SIG-M5 treated with dmso at 0.1 percent for 504 hours (cell line): ENCODE measurements around the gene TRIM69.
"Not testable (repeated sequence)": the region's sequence is repeated elsewhere in the genome, so short reads cannot be mapped to it uniquely, and the experiment has no call there.

Experiments
- DNase-seq: peaks from one replicate; lab custom pipeline; 2025; ENCODE audit not compliant: unreplicated experiment; lab: John Stamatoyannopoulos, UW

TRIM69 gene

DNA sequence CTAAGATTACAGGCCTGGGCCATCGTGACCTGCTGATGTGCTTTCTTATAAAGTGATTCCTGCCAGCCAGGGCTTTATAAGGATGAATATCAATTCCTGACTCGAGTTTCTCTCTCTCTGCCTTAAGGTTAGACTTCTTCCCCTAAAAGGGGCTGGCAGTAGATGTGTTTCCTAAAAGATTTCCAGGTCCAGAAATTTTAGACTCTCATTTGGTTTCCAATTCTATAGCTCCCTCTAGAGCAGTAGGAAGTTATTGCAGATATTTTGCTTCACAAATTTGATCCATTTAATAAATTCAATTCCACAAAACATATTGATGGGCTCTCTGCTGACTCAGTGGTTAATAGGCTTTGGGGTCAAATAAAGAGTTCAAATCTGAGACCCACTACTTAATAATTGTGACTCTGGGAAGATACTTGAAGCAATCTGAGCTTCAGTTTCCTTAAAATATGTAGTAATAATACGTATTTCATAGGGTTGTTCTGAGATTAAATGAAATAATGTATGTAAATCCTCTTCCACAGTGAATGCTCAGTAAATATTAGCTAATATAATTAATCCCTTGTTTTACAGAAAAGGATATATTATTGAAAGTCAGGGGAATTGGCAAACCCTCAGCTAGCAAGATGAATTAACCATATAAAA, 2.1 kb downstream of the TRIM69 start:
- peak; percentile 53 for DNase-seq

DNA sequence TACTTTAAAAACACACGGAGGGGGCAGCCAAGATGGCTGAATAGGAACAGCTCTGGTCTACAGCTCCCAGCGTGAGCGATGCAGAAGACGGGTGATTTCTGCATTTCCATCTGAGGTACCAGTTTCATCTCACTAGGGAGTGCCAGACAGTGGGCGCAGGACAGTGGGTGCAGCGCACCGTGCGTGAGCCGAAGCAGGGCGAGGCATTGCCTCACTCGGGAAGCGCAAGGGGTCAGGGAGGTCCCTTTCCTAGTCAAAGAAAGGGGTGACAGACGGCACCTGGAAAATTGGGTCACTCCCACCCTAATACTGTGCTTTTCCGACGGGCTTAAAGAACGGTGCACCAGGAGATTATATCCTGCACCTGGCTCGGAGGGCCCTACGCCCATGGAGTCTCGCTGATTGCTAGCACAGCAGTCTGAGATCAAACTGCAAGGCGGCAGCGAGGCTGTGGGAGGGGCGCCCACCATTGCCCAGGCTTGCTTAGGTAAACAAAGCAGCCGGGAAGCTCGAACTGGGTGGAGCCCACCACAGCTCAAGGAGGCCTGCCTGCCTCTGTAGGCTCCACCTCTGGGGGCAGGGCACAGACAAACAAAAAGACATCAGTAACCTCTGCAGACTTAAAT, 3.0 kb downstream of the TRIM69 start:
- not testable (repeated sequence) for DNase-seq

DNA sequence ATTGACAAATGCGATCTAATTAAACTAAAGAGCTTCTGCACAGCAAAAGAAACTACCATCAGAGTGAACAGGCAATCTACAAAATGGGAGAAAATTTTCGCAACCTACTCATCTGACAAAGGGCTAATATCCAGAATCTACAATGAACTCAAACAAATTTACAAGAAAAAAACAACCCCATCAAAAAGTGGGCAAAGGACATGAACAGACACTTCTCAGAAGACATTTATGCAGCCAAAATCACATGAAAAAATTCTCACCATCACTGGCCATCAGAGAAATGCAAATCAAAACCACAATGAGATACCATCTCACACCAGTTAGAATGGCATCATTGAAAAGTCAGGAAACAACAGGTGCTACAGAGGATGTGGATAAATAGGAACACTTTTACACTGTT, 7.1 kb downstream of the TRIM69 start:
- DNase-seq, result not testable (repeated sequence)

DNA sequence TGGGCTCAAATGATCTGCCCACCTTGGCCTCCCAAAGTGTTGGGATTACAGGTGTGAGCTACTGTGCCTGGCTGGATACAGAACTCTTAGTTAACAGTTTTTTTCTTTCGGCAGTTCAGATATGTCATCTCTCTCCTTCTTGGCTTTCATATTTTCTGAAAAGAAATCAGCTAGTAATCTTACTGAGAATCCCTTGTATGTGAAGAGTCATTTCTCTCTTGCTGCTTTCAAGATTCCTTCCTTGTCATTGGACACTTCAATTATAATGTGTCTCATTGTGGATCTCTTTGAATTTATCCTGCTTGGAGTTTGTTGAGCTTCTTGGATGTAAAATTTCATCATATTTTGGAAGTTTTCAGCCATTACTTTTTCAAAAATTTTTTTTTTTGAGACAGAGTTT, 17.0 kb downstream of the TRIM69 start:
- DNase-seq, result no peak

DNA sequence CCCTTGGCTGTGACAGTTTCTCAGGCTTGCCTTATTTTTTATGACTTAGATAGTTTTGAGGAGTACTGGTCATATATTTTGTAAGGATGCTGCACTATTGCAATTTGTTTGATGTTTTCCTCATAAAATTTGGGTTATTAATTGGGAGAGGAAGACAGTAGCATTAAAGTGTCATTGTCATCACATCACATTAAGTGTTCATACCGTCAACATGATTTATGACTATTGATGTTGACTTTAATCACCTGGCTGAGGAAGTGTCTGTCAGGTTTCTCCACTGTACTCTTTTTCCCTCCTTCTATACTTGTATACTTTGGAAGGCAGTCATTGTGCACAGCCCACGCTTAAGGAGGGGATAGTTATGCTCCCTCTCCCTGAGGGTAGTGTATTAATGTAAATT, 26.9 kb downstream of the TRIM69 start:
- DNase-seq, result no peak

DNA sequence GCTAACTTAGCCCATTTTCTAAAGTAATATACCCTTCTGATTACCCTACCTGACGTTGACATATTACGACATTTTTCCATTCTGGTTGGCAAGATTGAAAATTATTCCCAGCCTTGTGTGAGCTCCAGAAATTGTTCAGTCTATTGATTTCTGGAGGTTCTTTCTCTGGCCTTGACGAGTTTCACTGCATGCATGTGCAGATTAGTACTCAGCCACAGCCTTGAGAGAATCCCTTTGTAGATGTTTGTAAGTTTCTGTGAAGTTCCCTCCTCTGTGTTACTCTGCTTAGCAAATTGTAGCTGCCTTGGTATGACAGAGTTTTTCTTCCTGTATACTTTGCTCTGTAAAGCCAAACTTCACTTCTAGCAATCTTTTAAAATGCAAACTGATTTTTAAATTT, 27.5 kb downstream of the TRIM69 start:
- DNase-seq, result no peak

DNA sequence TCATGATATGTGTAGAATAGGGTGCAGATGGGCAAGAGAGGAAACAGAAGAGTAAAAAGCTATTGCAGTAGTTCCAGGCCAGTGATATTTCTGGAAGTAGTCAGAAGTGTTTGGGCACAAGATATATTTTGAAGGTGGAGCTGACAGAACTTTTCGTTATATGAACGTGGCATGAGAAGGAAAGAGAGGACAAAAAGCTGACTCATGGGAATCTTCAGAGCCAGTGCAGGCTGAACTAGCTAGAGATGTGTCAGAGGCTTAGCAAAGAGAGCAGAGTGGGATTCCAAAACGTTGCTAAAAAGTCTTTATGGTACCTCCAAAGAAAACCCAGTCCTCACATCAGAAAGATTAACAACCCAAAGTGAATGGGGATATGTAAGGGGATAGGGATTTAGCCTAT, 28.7 kb downstream of the TRIM69 start:
- no peak for DNase-seq

DNA sequence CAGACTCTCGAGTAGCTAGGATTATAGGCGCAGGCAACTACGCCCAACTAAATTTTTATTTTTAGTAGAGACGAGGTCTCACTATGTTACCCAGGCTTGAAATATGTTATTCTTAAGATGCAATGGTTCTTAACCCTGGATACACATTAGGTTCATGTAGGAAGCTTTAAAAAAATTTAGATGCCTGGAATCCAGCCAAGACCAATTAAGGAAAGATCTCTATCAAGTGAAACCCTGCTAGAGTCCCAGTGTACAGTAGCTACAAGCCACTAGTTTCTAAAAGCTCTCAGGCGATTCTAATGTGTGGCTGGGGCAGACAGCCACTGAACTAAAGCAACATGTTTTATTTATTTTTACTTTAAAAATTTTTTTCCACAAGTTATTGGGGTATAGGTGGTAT, 33.2 kb downstream of the TRIM69 start:
- DNase-seq, result no peak

DNA sequence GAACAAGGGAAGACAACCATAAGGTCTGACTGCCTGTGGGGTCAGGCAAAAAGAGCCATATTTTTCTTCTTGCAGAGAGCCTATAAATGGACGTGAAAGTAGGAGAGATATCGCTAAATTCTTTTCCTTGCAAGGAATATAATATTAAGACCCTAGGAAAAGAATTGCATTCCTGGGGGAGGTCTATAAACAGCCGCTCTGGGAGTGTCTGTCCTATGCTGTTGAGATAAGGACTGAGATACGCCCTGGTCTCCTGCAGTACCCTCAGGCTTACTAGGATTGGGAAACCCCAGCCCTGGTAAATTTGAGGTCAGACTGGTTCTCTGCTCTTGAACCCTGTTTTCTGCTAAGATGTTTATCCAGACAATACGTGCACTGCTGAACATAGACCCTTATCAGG, 34.4 kb downstream of the TRIM69 start:
- not testable (repeated sequence) for DNase-seq

DNA sequence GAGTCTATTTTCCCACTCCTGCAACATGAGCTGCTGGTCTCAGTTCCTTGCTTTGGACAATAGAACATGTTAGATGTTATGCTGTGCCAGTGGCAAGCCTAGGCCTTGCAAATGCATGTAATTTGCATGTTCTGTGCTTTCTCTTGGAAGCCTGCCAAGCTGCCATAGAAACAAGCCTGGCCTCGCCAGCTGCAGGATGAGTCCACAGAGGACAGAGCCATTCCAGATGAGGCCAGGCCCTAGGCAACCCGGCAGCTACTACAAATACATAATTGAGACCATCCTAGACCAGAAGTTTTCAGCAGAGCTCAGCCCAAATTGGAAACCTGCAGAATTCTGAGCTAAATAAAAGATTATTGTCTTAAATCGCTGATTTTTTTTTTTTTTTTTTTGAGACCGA, 39.6 kb downstream of the TRIM69 start:
- DNase-seq, result no peak

DNA sequence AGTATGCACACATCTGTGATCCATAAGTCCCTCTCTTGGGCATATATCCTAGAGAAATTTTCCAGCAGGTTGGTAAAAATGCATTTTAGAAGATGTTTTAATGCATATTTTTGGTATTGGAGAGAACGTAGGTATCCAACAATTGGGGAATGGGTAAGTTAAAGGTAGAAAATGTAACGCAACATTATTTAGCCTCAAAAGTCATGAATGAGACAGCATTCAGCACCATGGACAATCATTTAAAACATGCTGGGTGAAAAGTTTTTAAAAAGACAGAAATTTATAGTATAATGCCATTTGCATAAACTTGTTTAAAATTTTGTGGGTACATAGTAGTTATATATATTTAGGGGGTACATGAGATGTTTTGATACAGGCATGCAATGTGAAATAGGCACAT, 43.4 kb downstream of the TRIM69 start:
- no peak for DNase-seq

DNA sequence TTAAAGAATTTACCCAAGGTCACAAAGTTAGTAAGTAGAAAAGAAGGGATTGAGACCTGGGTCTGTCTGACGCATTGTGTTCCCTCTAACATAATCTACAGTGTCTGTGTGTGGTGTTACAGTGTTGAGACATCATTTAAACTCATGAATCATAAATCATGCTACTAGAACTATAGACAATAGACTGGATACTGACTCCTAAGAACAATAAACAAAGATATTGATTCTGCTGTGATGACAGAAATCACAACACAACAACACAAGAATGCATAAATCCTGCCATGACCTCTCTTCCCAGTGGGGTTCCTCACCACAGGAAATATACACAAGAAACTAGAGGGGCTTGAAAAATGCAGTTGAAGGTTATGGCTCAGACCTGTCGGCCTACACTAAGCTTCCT, 44.3 kb downstream of the TRIM69 start:
- no peak for DNase-seq

DNA sequence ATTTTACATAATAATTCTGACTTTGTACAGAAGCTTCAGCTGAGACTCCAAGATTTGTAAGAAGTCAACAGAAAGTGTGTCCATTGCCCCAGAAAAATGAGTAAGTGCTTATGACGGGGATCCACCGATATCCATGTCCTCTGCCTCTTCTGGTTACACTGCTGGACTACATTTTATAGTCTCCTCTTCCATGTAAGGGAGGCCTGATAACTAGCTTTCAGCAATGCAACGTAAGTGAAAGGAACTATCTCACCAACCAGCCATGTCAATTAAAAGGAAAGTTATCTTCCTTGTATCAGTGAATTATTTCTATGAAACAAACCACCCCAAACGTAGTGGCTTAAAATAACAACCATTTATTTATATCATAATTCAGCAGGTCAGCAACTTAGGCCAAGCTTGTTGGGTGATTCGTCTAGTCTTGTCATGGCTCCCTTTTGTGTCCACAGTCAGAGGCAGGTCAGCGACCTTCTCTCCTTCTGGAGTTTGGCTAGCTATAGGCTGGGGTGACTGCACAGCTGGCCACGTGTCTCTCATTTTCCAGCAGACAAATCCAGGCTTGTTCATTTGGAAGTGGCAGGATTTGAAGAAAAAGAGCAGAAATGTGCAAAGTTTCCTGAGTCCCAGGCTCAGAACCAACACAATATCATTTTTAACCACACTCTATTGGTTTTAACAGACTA, 44.9 kb downstream of the TRIM69 start:
- DNase-seq, result no peak

DNA sequence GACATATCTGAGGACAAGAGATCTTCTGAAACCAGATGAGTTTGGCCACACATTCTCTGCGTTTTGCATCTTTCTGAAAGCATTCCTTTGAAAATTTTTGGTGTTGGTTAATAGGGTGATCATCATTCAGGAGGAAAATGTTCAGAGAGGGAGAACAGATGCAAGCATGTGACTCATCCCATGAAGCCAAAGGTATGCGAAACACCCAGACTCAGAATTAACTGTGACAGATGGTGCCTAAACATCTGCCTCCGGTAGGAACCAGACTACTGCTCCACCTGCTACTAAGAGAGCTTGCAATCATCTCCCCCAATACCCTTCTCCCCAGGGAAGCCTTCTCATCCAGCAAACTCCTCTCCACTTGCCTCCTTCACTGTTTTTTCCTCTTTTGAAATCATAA, 46.2 kb downstream of the TRIM69 start:
- DNase-seq, result no peak

DNA sequence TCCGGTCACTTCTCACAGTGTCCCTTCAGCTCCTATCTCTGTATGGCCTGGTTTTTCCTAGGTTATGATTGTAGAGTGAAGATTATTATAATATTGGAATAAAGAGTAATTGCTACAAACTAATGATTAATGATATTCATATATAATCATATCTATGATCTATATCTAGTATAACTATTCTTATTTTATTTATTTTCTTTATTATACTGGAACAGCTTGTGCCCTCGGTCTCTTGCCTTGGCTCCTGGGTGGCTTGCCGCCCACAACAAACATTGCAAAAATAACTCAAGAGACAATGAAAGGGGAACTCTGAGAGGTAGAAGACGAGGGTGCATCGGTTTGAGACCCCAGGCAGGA, 48.6 kb downstream of the TRIM69 start:
- not testable (repeated sequence) for DNase-seq

DNA sequence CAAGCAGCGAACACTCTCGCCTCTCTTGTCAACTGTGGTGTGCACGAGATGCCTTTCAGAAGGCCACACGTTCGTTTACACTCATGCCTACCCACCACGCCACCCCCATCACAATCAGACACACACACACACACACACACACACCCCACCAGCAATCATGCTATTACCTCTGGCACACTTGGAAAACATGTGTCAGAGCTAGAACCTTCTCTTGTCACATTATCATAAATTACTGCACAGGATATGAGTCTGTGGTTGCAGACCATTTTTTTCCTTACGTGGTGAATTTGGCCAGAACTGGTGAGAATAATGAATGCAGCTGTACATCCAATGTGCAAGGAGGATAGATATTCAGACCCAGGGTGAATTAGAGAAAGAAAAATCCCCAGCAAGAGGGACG, 52.4 kb downstream of the TRIM69 start:
- no peak for DNase-seq

DNA sequence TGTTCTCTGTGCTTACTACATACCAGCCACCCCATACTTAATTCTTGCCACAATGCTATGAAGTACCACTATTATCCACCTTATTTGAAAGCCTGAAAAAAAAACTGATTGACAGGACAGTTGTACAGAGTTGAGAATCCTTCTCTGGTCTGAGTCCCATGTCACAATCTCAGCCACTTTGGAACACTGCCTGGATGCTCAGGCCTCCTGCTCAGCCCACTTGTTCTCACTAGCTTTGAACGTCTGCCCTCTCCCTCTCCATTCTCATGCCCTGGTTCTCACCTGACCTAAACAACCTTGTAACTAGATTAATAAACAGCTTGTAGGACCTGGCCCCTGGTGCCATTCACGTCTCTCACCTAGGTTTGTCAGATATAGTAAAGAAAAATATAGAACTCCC, 53.9 kb downstream of the TRIM69 start:
- no peak for DNase-seq

DNA sequence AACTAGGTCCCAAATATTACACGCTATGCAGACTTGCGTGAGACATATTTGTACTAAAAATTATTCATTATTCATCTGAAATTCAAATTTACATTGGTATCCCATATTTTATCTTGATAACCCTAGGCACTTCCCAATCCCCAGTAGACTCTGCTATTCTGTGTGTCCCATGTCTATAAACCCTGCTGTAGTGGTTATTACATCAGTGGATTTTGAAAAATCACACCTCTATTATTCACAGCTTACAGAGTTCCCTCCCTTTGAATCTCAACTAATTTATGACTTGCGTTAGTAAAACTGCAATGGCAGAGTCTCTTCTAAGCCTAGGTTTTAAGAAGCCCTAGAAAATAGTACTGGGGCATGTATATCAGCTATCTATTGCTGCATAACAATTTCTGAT, 54.3 kb downstream of the TRIM69 start:
- no peak for DNase-seq

DNA sequence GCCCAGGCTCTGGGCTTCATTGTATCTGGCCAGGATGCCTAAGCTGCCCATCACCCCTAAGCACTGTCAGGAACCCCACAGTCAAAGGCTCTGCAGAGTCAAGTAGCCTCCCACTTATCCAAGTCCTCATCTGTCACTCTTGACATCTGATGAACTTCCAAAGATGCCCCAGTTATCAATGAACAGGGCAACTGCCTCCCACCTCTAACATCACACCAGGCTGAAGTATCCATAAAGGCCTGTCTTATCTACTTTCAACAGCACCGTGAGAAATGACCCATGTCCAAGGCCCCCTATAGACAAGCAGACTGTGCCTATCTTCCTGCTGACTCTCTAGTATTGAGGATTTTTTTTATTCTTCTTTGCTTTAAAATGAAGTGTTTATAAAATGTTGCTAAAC, 56.4 kb downstream of the TRIM69 start:
- no peak for DNase-seq

DNA sequence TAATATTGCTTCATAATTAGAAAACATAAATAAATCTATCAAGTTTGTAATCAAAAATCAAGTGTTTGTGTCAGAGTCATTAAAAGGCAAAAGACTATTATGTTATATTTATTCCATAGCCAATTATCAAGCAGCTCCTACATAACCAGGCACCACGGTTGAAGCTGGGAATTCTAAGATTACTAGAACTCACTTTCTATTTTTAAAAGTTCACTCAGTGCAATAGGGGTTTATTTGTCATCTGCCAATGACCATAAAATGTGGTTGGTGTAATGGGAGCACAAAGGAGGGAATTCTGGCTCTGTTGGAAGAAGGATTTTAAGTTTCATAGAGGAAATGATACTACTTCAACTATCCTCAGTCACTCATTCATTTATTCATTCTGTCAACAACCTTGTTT, 57.7 kb downstream of the TRIM69 start:
- DNase-seq, result no peak

DNA sequence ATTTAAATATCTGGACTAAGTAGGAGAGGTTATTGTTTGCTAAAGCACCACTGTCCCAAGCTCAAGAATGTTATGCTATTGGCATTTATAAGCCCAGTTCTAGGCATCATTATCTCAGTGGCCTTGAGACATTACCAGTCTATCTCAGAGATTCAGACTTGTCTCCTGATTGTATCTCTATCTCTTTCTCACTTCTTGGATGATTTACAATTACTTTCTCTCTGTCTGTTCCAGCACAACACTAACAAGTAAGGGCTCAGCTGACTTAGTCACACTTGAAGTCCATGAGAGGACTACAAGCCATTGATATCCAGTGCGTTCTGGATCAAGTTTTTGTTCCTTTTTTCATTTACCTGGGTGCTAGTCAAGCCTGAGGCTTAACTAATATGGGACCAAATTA, 60.2 kb downstream of the TRIM69 start:
- no peak for DNase-seq

DNA sequence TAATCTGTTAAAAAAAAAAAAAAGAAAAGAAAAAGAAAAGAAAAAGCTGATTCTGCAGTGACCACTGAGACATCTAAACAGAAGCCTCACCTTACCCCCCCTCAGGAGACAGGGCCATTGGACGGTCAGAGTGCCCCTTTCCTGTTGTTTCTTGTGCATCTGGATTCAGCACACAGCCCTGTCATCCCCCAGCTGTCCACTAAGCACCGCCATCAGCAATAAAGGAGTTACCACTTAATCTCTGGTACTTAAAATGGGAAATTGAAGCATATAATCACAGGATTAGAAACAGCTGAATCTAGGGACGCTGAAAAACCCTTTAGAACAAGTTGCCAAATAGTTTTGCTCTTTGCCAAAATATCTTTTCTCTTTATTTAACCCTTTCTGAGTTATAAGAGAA, 62.5 kb downstream of the TRIM69 start:
- no peak for DNase-seq

DNA sequence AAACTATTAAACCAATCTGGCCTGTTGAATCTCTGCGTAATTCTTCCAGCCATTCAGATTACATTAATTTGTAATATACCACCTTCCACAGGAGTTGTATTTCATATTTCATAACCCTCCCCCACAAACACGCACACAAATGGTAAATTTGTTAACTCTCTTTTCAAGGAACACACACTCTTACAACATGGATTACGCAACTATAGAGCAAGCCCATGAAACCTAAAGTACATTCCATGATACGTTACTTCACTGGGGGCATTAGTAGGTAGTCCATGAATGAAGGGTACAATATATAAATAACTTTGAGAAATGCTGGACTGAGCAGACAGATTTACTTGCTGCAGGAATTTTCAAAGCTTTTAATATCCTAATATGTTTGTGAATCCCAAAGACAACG, 65.0 kb downstream of the TRIM69 start:
- DNase-seq, result peak; percentile 40
